Mesenchymal stem cell (in vitro differentiated cells and primary cell): Measurements from ENCODE around the gene KLHL21.
A peak's percentile ranks its signal among the peaks of the same experiment; 100 is the strongest.

ENCODE experiments used
- DNase-seq: peaks from one replicate; pipeline ENCODE4 v3.0.0-alpha.2; 2013
- H2AFZ ChIP-seq: one replicate; pipeline ENCODE4 v1.6.1; 2013; ENCODE audit warnings: low read depth, mild to moderate bottlenecking, control low read depth, inconsistent platforms, low read length, moderate library complexity
- H2AK5ac ChIP-seq: 2 replicates; pipeline ENCODE4 v1.6.1; 2013; ENCODE audit warnings: low read length, moderate library complexity, mild to moderate bottlenecking, inconsistent platforms; ENCODE audit not compliant: severe bottlenecking
- H2BK120ac ChIP-seq: one replicate; pipeline ENCODE4 v1.6.1; 2013; ENCODE audit warnings: low read depth, mild to moderate bottlenecking, inconsistent platforms, low read length, moderate library complexity
- H2BK12ac ChIP-seq, 2 experiments: one replicate each; pipeline ENCODE4 v1.6.1; 2013; ENCODE audit warnings: inconsistent platforms in 2 of 2, low read length in 2 of 2, mild to moderate bottlenecking in 2 of 2, moderate library complexity in 2 of 2, control low read depth in 1 of 2
- H2BK15ac ChIP-seq: one replicate; pipeline ENCODE4 v1.6.1; 2013; ENCODE audit warnings: mild to moderate bottlenecking, low read depth, inconsistent platforms; ENCODE audit not compliant: poor library complexity, severe bottlenecking
- H2BK5ac ChIP-seq: 2 replicates; pipeline ENCODE4 v1.6.1; 2013; ENCODE audit warnings: low read depth, mild to moderate bottlenecking, low read length, control low read depth, inconsistent platforms; ENCODE audit not compliant: poor library complexity, severe bottlenecking
- H3K14ac ChIP-seq, 2 experiments: one replicate each; pipeline ENCODE4 v1.6.1; 2013; ENCODE audit warnings: inconsistent platforms in 2 of 2, low read length in 2 of 2, control low read depth in 1 of 2, mild to moderate bottlenecking in 1 of 2, moderate library complexity in 1 of 2
- H3K18ac ChIP-seq, 2 experiments: one replicate each; pipeline ENCODE4 v1.6.1; 2013; ENCODE audit warnings: inconsistent platforms in 2 of 2, low read length in 2 of 2, control low read depth in 1 of 2, low read depth in 1 of 2, mild to moderate bottlenecking in 1 of 2
- H3K23ac ChIP-seq, 2 experiments: one replicate each; pipeline ENCODE4 v1.6.1; 2013; ENCODE audit warnings: inconsistent platforms in 2 of 2, low read length in 2 of 2, mild to moderate bottlenecking in 2 of 2, moderate library complexity in 2 of 2, control low read depth in 1 of 2
- H3K27ac ChIP-seq: 2 replicates; pipeline ENCODE4 v1.5.1; 2013; ENCODE audit warnings: mild to moderate bottlenecking, moderate library complexity, low read length, control low read depth, inconsistent platforms; ENCODE audit not compliant: poor library complexity, severe bottlenecking
- H3K27me3 ChIP-seq, 2 experiments: 2 replicates each; pipeline versions ENCODE4 v1.6.1 to v1.7.0; 2013; ENCODE audit warnings: low read length in 2 of 2, mild to moderate bottlenecking in 2 of 2, moderate library complexity in 2 of 2, control low read depth in 1 of 2, inconsistent platforms in 1 of 2; ENCODE audit not compliant: control insufficient read depth in 1 of 2, insufficient read depth in 1 of 2
- H3K36me3 ChIP-seq, 2 experiments: 2 replicates each; pipeline versions ENCODE4 v1.6.1 to v1.7.0; 2013; ENCODE audit warnings: low read length in 2 of 2, control low read depth in 1 of 2, inconsistent platforms in 1 of 2, low read depth in 1 of 2, mild to moderate bottlenecking in 1 of 2; ENCODE audit not compliant: insufficient read depth in 2 of 2, control insufficient read depth in 1 of 2
- H3K4ac ChIP-seq, 2 experiments: one replicate each; pipeline ENCODE4 v1.6.1; 2013; ENCODE audit warnings: inconsistent platforms in 2 of 2, low read length in 2 of 2, mild to moderate bottlenecking in 2 of 2, moderate library complexity in 2 of 2, control low read depth in 1 of 2, low read depth in 1 of 2
- H3K4me1 ChIP-seq: 2 replicates; pipeline ENCODE4 v1.6.1; 2013; ENCODE audit warnings: low read depth, low read length, control low read depth; ENCODE audit not compliant: control insufficient read depth, insufficient read depth
- H3K4me2 ChIP-seq: 2 replicates; pipeline ENCODE4 v1.6.1; 2013; ENCODE audit warnings: low read length, mild to moderate bottlenecking, inconsistent platforms; ENCODE audit not compliant: poor library complexity, severe bottlenecking
- H3K4me3 ChIP-seq, 2 experiments: 2 replicates each; pipeline versions ENCODE4 v1.5.1 to v1.7.0; 2013; ENCODE audit warnings: low read length in 2 of 2, mild to moderate bottlenecking in 2 of 2, control low read depth in 1 of 2, low read depth in 1 of 2; ENCODE audit not compliant: insufficient read depth in 1 of 2
- H3K79me1 ChIP-seq: replicated peaks from 2 replicates; pipeline ENCODE4 v1.6.1; 2013; ENCODE audit warnings: mild to moderate bottlenecking, control low read depth, low read length, inconsistent platforms; ENCODE audit not compliant: poor library complexity, severe bottlenecking
- H3K9ac ChIP-seq: 2 replicates; pipeline ENCODE4 v1.7.0; 2013; ENCODE audit warnings: mild to moderate bottlenecking, low read length, moderate library complexity
- H3K9me3 ChIP-seq: 2 replicates; pipeline ENCODE4 v1.7.0; 2013; ENCODE audit warnings: mild to moderate bottlenecking, low read length; ENCODE audit not compliant: control insufficient read depth
- H4K8ac ChIP-seq: one replicate; pipeline ENCODE4 v1.6.1; 2013; ENCODE audit warnings: inconsistent platforms, mild to moderate bottlenecking, low read length, moderate library complexity
- H4K91ac ChIP-seq: one replicate; pipeline ENCODE4 v1.6.1; 2013; ENCODE audit warnings: mild to moderate bottlenecking, low read length, inconsistent platforms
- WGBS: methylation state at CpG from one replicate; pipeline ENCODE4 v1.1.7; 2013; ENCODE audit warnings: mixed read lengths; 5-methylcytosine and 5-hydroxymethylcytosine counted together

KLHL21 gene

GRCh38 chr1:6621429-6622391 is 19.0 kb upstream of the KLHL21 start:
- 95% methylated on average over 41 of the region's 41 CpGs for WGBS
- Histone ChIP-seq H3K23ac (no peak overlapping the region), H3K36me3 (peaks cover 58 to 61% of the 10 kb centered on the region in 2 experiments), H3K4me2 (no peak overlapping the region), H4K8ac (no peak overlapping the region), H3K9ac (no peak overlapping the region), H3K27me3 (no peaks in the 10 kb centered on the region), H3K4ac (no peak overlapping the region), H3K18ac (no peak overlapping the region), H2AK5ac (no peak overlapping the region), H3K14ac (no peak overlapping the region), H3K4me1 (peaks cover 17% of the 10 kb centered on the region), H3K79me1 (peaks cover 28% of the 10 kb centered on the region), H3K27ac (no peak overlapping the region), H2AFZ (no peak overlapping the region), H4K91ac (no peak overlapping the region), H2BK15ac (no peak overlapping the region), H3K9me3 (no peaks in the 10 kb centered on the region), H3K4me3 (no peak overlapping the region), H2BK5ac (no peak overlapping the region), H2BK12ac (no peak overlapping the region), H2BK120ac (no peak overlapping the region)
- DNase-seq, result no peak

GRCh38 chr1:6619045-6619444 is 16.4 kb upstream of the KLHL21 start:
- no peak overlapping the region for H2BK15ac ChIP-seq
- no peak overlapping the region for H3K9ac ChIP-seq
- H3K9me3 ChIP-seq, result no peaks in the 10 kb centered on the region
- peaks cover 57 to 60% of the 10 kb centered on the region in 2 experiments for H3K36me3 ChIP-seq
- H2BK5ac ChIP-seq, result no peak overlapping the region
- no peak overlapping the region for H2AFZ ChIP-seq
- no peak overlapping the region for H3K27ac ChIP-seq
- no peak overlapping the region for H3K4ac ChIP-seq
- H4K8ac ChIP-seq, result no peak overlapping the region
- H3K27me3 ChIP-seq, result no peaks in the 10 kb centered on the region
- H3K4me1 ChIP-seq, result peaks cover 11% of the 10 kb centered on the region
- no peak overlapping the region for H3K14ac ChIP-seq
- H3K23ac ChIP-seq, result no peak overlapping the region
- H2BK12ac ChIP-seq, result no peak overlapping the region
- H4K91ac ChIP-seq, result no peak overlapping the region
- H3K4me3 ChIP-seq, result no peak overlapping the region
- no peak for DNase-seq
- no peak overlapping the region for H2AK5ac ChIP-seq
- H3K4me2 ChIP-seq, result no peak overlapping the region
- WGBS, result 93% methylated on average over 4 of the region's 4 CpGs
- peaks cover 25% of the 10 kb centered on the region for H3K79me1 ChIP-seq
- H3K18ac ChIP-seq, result no peak overlapping the region
- no peak overlapping the region for H2BK120ac ChIP-seq

GRCh38 chr1:6614929-6615785 is 12.5 kb upstream of the KLHL21 start:
- H2AFZ ChIP-seq, result no peak overlapping the region
- peaks cover 16% of the 10 kb centered on the region for H3K79me1 ChIP-seq
- no peak overlapping the region for H3K27ac ChIP-seq
- peak overlapping the region; percentile 85 for H2BK120ac ChIP-seq
- no peak for DNase-seq
- H3K4me1 ChIP-seq, result peaks cover 8% of the 10 kb centered on the region
- 1% methylated on average over 45 of the region's 82 CpGs for WGBS
- no peaks in the 10 kb centered on the region for H3K27me3 ChIP-seq
- no peaks in the 10 kb centered on the region for H3K9me3 ChIP-seq
- peak overlapping the region; percentile 81 for H3K4me2 ChIP-seq
- peak overlapping the region; percentile 10 to 36 for H3K14ac ChIP-seq
- H3K36me3 ChIP-seq, result peaks cover 23% of the 10 kb centered on the region in 2 experiments
- peak overlapping the region; percentile 83 to 97 for H3K4me3 ChIP-seq
- peak overlapping the region in 1 of 2 experiments; percentile 34 for H3K23ac ChIP-seq
- peak overlapping the region in 1 of 2 experiments; percentile 71 for H3K4ac ChIP-seq
- peak overlapping the region; percentile 62 to 64 for H3K18ac ChIP-seq
- H4K91ac ChIP-seq, result no peak overlapping the region
- no peak overlapping the region for H2BK12ac ChIP-seq
- H4K8ac ChIP-seq, result no peak overlapping the region
- no peak overlapping the region for H2AK5ac ChIP-seq
- H2BK5ac ChIP-seq, result no peak overlapping the region
- peak overlapping the region; percentile 83 for H3K9ac ChIP-seq
- no peak overlapping the region for H2BK15ac ChIP-seq
